Brain microvascular endothelial cell (primary cell): ENCODE results near the gene SLAIN2.

Experiments
- DNase-seq: peaks from one replicate; pipeline ENCODE4 v3.0.0-alpha.2; 2020
- H3K27ac ChIP-seq: fragments of 250-450 bp; sonication (Bioruptor Pico); 2 replicates; pipeline ENCODE4 v1.5.1; 2020; ENCODE audit warnings: mild to moderate bottlenecking, moderate library complexity
- H3K27me3 ChIP-seq: fragments of 250-450 bp; sonication (Bioruptor Pico); replicated peaks from 2 replicates; pipeline ENCODE4 v1.5.1; 2020; ENCODE audit warnings: mild to moderate bottlenecking
- H3K36me3 ChIP-seq: fragments of 250-450 bp; sonication (Bioruptor Pico); replicated peaks from 2 replicates; pipeline ENCODE4 v1.5.1; 2020; ENCODE audit warnings: mild to moderate bottlenecking
- H3K4me3 ChIP-seq: 2 replicates; pipeline ENCODE4 v1.5.1; 2011; ENCODE audit warnings: low read depth, mild to moderate bottlenecking, control low read depth, low read length, moderate library complexity
- CTCF ChIP-seq: IDR thresholded peaks from 2 replicates; pipeline ENCODE4 v1.5.1; 2011; ENCODE audit warnings: low read depth, mild to moderate bottlenecking, moderate library complexity, low read length, control low read depth, inconsistent platforms; ENCODE audit errors: missing control alignments
- in situ Hi-C: cut with HindIII; loops from 2 replicates; pipeline ENCODE4 v1.10.0; 2017; ENCODE audit warnings: low sequenced_read_pairs, low pct_ligation_motif_present

Gene SLAIN2

GRCh38 chr4:48350871-48351270, 9.5 kb downstream of the SLAIN2 start:
- DNase-seq = no peak
- Histone ChIP-seq H3K27me3 (no peaks in the 10 kb centered on the region), H3K36me3 (no peaks in the 10 kb centered on the region), H3K4me3 (no peak overlapping the region), H3K27ac (no peak overlapping the region)
- no peak for TF ChIP-seq CTCF
- in situ Hi-C loops = no loop called here

- no peaks in the 10 kb centered on the region for H3K36me3 ChIP-seq
- DNase-seq = no peak
- no peak for TF ChIP-seq CTCF
- no peak overlapping the region for H3K4me3 ChIP-seq
- no peaks in the 10 kb centered on the region for H3K27me3 ChIP-seq
- no peak overlapping the region for H3K27ac ChIP-seq
- in situ Hi-C loops = no loop called here
These were observed 11.5 kb downstream of the SLAIN2 start for GRCh38 chr4:48352793-48353192.

GRCh38 chr4:48356355-48356754, 15.0 kb downstream of the SLAIN2 start:
- in situ Hi-C loops = no loop called here
- no peak overlapping the region for H3K4me3 ChIP-seq
- TF ChIP-seq CTCF = no peak
- no peaks in the 10 kb centered on the region for H3K27me3 ChIP-seq
- no peak overlapping the region for H3K27ac ChIP-seq
- DNase-seq = no peak
- no peaks in the 10 kb centered on the region for H3K36me3 ChIP-seq

- in situ Hi-C loops = no loop called here
- Histone ChIP-seq H3K36me3 (no peaks in the 10 kb centered on the region), H3K27ac (peak overlapping the region; percentile 85), H3K4me3 (no peak overlapping the region), H3K27me3 (no peaks in the 10 kb centered on the region)
- no peak for TF ChIP-seq CTCF
- peak; percentile 85 for DNase-seq
These were observed 19.1 kb downstream of the SLAIN2 start for GRCh38 chr4:48360285-48361011.

GRCh38 chr4:48361012-48361400, 19.7 kb downstream of the SLAIN2 start:
- peak overlapping the region; percentile 85 for H3K27ac ChIP-seq
- H3K27me3 ChIP-seq = no peaks in the 10 kb centered on the region
- no peak for TF ChIP-seq CTCF
- H3K36me3 ChIP-seq = no peaks in the 10 kb centered on the region
- no peak for DNase-seq
- in situ Hi-C loops = no loop called here
- H3K4me3 ChIP-seq = no peak overlapping the region

- in situ Hi-C loops = no loop called here
- no peak overlapping the region for H3K27ac ChIP-seq
- TF ChIP-seq CTCF = no peak
- no peak overlapping the region for H3K4me3 ChIP-seq
- H3K27me3 ChIP-seq = no peaks in the 10 kb centered on the region
- no peaks in the 10 kb centered on the region for H3K36me3 ChIP-seq
- no peak for DNase-seq
These were observed 25.3 kb downstream of the SLAIN2 start for GRCh38 chr4:48366611-48367010.
